GM21447 (cell line): Measurements from ENCODE around the gene ARL11.
"Not testable (repeated sequence)": the region's sequence is repeated elsewhere in the genome, so short reads cannot be mapped to it uniquely, and the experiment has no call there.

Experiments used
- ATAC-seq: cut with Tn5 transposase; IDR thresholded peaks from one replicate; pipeline ENCODE4 v1.9.1; 2021; ENCODE audit not compliant: unreplicated experiment

ARL11 gene

GRCh38 chr13:49612042-49612441 is 16.3 kb upstream of the ARL11 start:
- ATAC-seq, result not testable (repeated sequence)

GRCh38 chr13:49615836-49616675 is 12.3 kb upstream of the ARL11 start:
- no peak for ATAC-seq

GRCh38 chr13:49616676-49617065 is 11.6 kb upstream of the ARL11 start:
- no peak for ATAC-seq

GRCh38 chr13:49620170-49620621 is 8.1 kb upstream of the ARL11 start:
- peak; percentile 71 for ATAC-seq

- no peak for ATAC-seq
These were observed 5.9 kb upstream of the ARL11 start for GRCh38 chr13:49622174-49622946.

- no peak for ATAC-seq
These were observed 4.1 kb upstream of the ARL11 start for GRCh38 chr13:49624229-49624628.

GRCh38 chr13:49625392-49626079 is 2.8 kb upstream of the ARL11 start:
- no peak for ATAC-seq

GRCh38 chr13:49629196-49629938 is 1.1 kb downstream of the ARL11 start:
- ATAC-seq, result no peak

GRCh38 chr13:49629947-49630346 is 1.6 kb downstream of the ARL11 start:
- no peak for ATAC-seq

GRCh38 chr13:49630580-49630979 is 2.3 kb downstream of the ARL11 start:
- no peak for ATAC-seq

- no peak for ATAC-seq
These were observed 3.8 kb downstream of the ARL11 start for GRCh38 chr13:49632156-49632555.

- no peak for ATAC-seq
These were observed 5.4 kb downstream of the ARL11 start for GRCh38 chr13:49633710-49634109.

- no peak for ATAC-seq
These were observed 7.5 kb downstream of the ARL11 start for GRCh38 chr13:49635599-49636433.

GRCh38 chr13:49636705-49637104 is 8.4 kb downstream of the ARL11 start:
- no peak for ATAC-seq

GRCh38 chr13:49638030-49638743 is 9.9 kb downstream of the ARL11 start:
- ATAC-seq, result no peak

- ATAC-seq, result no peak
These were observed 10.4 kb downstream of the ARL11 start for GRCh38 chr13:49638744-49639072.

GRCh38 chr13:49641801-49642291 is 13.5 kb downstream of the ARL11 start:
- no peak for ATAC-seq

GRCh38 chr13:49643035-49643646 is 14.8 kb downstream of the ARL11 start:
- peak; percentile 59 for ATAC-seq

GRCh38 chr13:49645451-49645850 is 17.1 kb downstream of the ARL11 start:
- ATAC-seq, result no peak
